ENCODE measurements around the gene CDK14. TPM values are rescaled to one million over a fixed set of nuclear protein-coding genes. Genes with fewer than 3 reads are reported as not detected.

The CDK14 gene
- total and polyA plus RNA-seq, 2 of the 8 experiments (the other 6 are each of a cell fraction or from before 2014, with no cell fraction given), result 5.5 to 47.3 TPM

- no peak for DNase-seq (ENCODE audit: low read depth in 1 of 2, low spot score in 2 of 2)
- TF ChIP-seq CBX5 (IDR thresholded peaks at IDR 0.05; ENCODE audit: low read depth, low read length) (no peak), ZNF274 (IDR thresholded peaks at IDR 0.05; ENCODE audit: borderline replicate concordance, extremely low read depth, low read length) (no peak), POLR2A (IDR thresholded peaks at IDR 0.05; ENCODE audit: control extremely low read depth in 1 of 2, low read depth in 2 of 2, low read length in 2 of 2) (no peak), SIX5 (IDR thresholded peaks at IDR 0.05; ENCODE audit: low read depth, low read length) (no peak), MAX (IDR thresholded peaks at IDR 0.05) (no peak), GABPA (IDR thresholded peaks at IDR 0.05; ENCODE audit: borderline replicate concordance, insufficient read depth, low read length) (no peak), E2F6 (IDR thresholded peaks at IDR 0.05) (no peak), SIRT6 (IDR thresholded peaks at IDR 0.05; ENCODE audit: low read length) (no peak), MAFK (IDR thresholded peaks at IDR 0.05; ENCODE audit: low read depth, low read length) (no peak)
- peaks cover 4 to 13% (median 8%) of the 10 kb centered on the region in 4 experiments for H3K4me1 ChIP-seq (replicated peaks in 1 of 4; ENCODE audit: control insufficient read depth in 3 of 4, insufficient read depth in 4 of 4, low read length in 3 of 4)
- H3K23ac ChIP-seq (ENCODE audit: insufficient read length), result no peak overlapping the region
- no peak overlapping the region for H3K9ac ChIP-seq (replicated peaks in 1 of 4; ENCODE audit: extremely low read depth in 1 of 4, low read depth in 3 of 4, low read length in 3 of 4)
- H2AK5ac ChIP-seq (ENCODE audit: low read depth, low read length), result no peak overlapping the region
- no peak overlapping the region for H2BK5ac ChIP-seq (ENCODE audit: low read depth, low read length)
- ChIA-PET POLR2A (ENCODE audit: partially characterized antibody) (no interaction called here), CTCF (ENCODE audit: partially characterized antibody) (no interaction called here)
- 70% methylated on average over 4 of the region's 4 CpGs; no CpG with 5 or more reads in 1 of the 2 experiments for WGBS, 2 experiments (ENCODE audit: extremely low coverage in 1 of 2, insufficient coverage in 1 of 2, insufficient read length in 1 of 2, insufficient replicate concordance in 2 of 2, low coverage in 1 of 2, low lambda C conversion rate in 2 of 2, missing lambda C conversion rate in 1 of 2)
- H4K20me1 ChIP-seq (replicated peaks in 1 of 2; ENCODE audit: control insufficient read depth in 1 of 2, insufficient read depth in 2 of 2, low read length in 2 of 2), result no peaks in the 10 kb centered on the region
- H3K36me3 ChIP-seq (ENCODE audit: control insufficient read depth in 2 of 4, insufficient read depth in 4 of 4, low read length in 3 of 4), result no peaks in the 10 kb centered on the region
- no peak overlapping the region for H2BK120ac ChIP-seq (replicated peaks; ENCODE audit: low read depth, low read length)
- no peak overlapping the region for H4K91ac ChIP-seq (replicated peaks; ENCODE audit: insufficient read length, low read length)
- H3K56ac ChIP-seq (replicated peaks; ENCODE audit: insufficient read length, low read depth, low read length), result no peak overlapping the region
- H2AFZ ChIP-seq (ENCODE audit: low read length), result no peak overlapping the region
- no peak overlapping the region for H3K4me3 ChIP-seq (ENCODE audit: extremely low read depth in 1 of 4, insufficient read depth in 2 of 4, low read depth in 3 of 4, low read length in 4 of 4)
- peaks cover 0 to 7% of the 10 kb centered on the region in 2 experiments; a peak in 1 of 4 replicates for H3K79me2 ChIP-seq (ENCODE audit: control insufficient read depth in 1 of 2, insufficient read depth in 2 of 2, low read length in 2 of 2)
- H2BK15ac ChIP-seq (ENCODE audit: low read length), result no peak overlapping the region
- no peak overlapping the region for H4K8ac ChIP-seq (ENCODE audit: extremely low read depth, insufficient read depth, low read length)
- no peak for FAIRE-seq
- no peak overlapping the region for H3K18ac ChIP-seq (ENCODE audit: extremely low read depth, low read length)
- no peak overlapping the region for H2BK20ac ChIP-seq (ENCODE audit: low read length)
- no peak overlapping the region for H3K27ac ChIP-seq (ENCODE audit: low read depth, low read length)
- no peak overlapping the region for H3K4ac ChIP-seq (replicated peaks; ENCODE audit: insufficient read length, low read depth, low read length)
- H3K23me2 ChIP-seq (ENCODE audit: low read depth, low read length), result no peaks in the 10 kb centered on the region; the same call in 1 of the 2 replicates
- H3K27me3 ChIP-seq (replicated peaks in 1 of 4; ENCODE audit: control insufficient read depth in 3 of 4, extremely low read depth in 1 of 4, insufficient read depth in 3 of 4, low read length in 3 of 4), result no peaks in the 10 kb centered on the region
- H3K79me1 ChIP-seq (ENCODE audit: low read depth, low read length), result peaks cover 2% of the 10 kb centered on the region
- H3K4me2 ChIP-seq (ENCODE audit: insufficient read depth in 1 of 2, low read depth in 2 of 2, low read length in 2 of 2), result no peak overlapping the region
- no peaks in the 10 kb centered on the region for H3K9me3 ChIP-seq (ENCODE audit: insufficient read depth in 2 of 2, low read depth in 1 of 2, low read length in 1 of 2)
- H3K14ac ChIP-seq (ENCODE audit: insufficient read length), result no peak overlapping the region
- H4K5ac ChIP-seq (ENCODE audit: insufficient read length, low read depth, low read length), result no peak overlapping the region
- H2BK12ac ChIP-seq (ENCODE audit: low read depth, low read length), result no peak overlapping the region
Observed at GRCh38 chr7:90680484-90680883, 84.4 kb downstream of the CDK14 start.
